Astrocyte of the spinal cord (primary cell): ENCODE data around the gene ZNF697.
A peak's percentile ranks its signal among the peaks of the same experiment; 100 is the strongest.
"Not testable (repeated sequence)": the region's sequence is repeated elsewhere in the genome, so short reads cannot be mapped to it uniquely, and the experiment has no call there.

Experiments used
- DNase-seq: peaks from one replicate; pipeline ENCODE4 v3.0.0; 2011; ENCODE audit warnings: low read depth, low spot score
- H3K4me3 ChIP-seq: 2 replicates; pipeline ENCODE4 v1.5.1; 2011; ENCODE audit warnings: low read depth, mild to moderate bottlenecking, low read length, moderate library complexity
- in situ Hi-C: cut with HindIII; loops from 2 replicates; pipeline ENCODE4 v1.10.0; 2017; ENCODE audit warnings: low sequenced_read_pairs
- TF ChIP-seq, protein P1 (sequence below): IDR thresholded peaks from 2 replicates; pipeline ENCODE4 v1.5.1; 2012; ENCODE audit warnings: low read depth, mild to moderate bottlenecking, low read length, inconsistent platforms

Gene ZNF697

DNA sequence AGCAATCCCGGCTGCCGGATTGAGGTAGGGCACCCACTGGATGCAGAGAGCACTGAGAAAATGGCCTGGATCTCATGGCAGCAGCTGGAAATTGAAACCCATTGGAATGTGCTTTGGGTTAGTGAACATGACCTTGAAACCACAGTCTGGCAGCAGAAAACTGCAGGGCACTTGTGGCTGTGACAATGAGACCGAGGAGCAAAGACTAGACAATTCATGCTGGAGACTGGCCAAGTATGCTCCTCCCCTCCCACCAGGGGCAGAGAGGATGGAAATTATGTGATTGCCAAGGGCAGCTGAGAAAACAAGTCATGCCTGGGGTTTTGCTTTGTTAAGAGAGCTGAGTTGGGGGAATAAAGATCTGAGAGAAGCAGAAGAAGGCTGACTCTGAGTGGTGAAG, 60.7 kb downstream of the ZNF697 start:
- TF ChIP-seq, protein P1, sequence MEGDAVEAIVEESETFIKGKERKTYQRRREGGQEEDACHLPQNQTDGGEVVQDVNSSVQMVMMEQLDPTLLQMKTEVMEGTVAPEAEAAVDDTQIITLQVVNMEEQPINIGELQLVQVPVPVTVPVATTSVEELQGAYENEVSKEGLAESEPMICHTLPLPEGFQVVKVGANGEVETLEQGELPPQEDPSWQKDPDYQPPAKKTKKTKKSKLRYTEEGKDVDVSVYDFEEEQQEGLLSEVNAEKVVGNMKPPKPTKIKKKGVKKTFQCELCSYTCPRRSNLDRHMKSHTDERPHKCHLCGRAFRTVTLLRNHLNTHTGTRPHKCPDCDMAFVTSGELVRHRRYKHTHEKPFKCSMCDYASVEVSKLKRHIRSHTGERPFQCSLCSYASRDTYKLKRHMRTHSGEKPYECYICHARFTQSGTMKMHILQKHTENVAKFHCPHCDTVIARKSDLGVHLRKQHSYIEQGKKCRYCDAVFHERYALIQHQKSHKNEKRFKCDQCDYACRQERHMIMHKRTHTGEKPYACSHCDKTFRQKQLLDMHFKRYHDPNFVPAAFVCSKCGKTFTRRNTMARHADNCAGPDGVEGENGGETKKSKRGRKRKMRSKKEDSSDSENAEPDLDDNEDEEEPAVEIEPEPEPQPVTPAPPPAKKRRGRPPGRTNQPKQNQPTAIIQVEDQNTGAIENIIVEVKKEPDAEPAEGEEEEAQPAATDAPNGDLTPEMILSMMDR, result no peak
- in situ Hi-C loops, result no loop called here
- peak; percentile 77 for DNase-seq
- no peak overlapping the region for H3K4me3 ChIP-seq

DNA sequence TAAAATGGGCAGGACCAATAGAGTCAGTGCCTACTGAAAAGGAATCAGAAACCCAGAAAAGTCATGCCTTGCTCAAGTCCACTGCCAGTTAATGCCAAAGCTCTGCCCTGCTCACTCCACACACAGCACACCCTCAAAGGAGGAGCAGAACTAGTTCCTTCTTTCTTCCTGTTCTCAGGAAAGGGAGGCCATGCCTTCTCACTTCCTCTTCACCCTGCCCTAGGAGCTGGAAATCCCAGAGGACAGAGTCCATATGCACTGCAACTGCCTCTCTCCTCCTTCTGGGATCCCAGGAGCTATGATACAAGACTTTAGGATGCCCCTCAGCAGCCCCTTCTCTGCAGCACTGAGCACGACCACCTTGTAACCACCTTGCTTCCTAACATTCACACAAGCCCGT, 62.3 kb downstream of the ZNF697 start:
- DNase-seq, H3K4me3 ChIP-seq, in situ Hi-C loops: not testable (repeated sequence)

DNA sequence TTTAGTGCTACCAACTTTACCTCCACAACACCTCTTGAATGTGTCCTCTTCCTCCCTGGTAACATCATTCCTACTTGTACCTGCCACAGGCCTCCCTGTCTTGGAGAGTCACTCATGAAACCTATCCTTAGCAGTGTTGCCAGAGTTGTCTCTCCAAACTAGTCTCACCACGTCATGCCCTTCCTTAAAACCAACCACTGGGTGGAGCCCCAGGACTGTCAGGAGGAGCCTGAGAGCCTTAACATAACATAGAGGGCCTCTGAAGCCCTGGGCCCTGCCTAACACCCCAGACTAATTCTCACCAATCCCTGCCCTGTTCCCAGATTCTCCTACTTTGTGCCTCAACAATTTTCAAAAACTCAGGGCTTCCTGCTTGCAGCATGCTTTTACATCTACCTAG, 65.3 kb downstream of the ZNF697 start:
- in situ Hi-C loops, result no loop called here
- peak; percentile 54 for DNase-seq
- H3K4me3 ChIP-seq, result no peak overlapping the region
- TF ChIP-seq, protein P1, result peak; percentile 66

DNA sequence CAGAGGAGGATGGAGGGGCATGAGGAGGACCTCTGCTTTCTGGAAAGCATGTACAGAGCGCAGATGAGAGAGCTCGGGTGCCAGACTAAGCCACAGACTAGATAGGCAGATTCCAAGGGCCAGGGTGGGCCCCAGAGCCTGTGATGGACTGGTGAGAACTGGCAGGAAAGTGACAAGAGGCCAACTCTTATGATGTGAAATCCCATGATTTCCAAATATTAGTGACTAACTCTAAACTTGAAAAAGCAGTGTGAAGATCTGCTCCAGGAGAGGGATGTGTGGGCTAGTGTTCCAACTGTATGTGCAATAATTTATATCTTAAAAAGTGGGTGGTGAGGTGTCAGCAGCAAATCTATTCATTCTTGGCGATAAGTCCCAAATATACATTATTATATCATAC, 67.0 kb downstream of the ZNF697 start:
- H3K4me3 ChIP-seq, in situ Hi-C loops, DNase-seq: not testable (repeated sequence)

DNA sequence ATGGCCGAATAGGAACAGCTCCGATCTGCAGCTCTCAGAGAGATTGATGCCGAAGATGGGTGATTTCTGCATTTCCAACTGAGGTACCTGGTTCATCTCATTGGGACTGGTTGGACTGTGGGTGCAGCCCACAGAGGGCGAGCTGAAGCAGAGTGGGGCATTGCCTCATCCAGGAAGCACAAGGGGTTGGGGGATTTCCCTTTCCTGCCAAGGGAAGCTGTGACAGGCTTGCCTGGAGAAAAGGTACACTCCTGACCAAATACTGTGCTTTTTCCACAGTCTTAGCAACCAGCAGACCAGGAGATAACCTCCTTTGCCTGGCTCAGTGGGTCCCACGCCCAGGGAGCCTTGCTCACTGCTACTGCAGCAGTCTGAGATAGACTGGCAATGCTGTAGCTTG, 74.2 kb downstream of the ZNF697 start:
- TF ChIP-seq, protein P1, result no peak
- no peak for DNase-seq
- in situ Hi-C loops, result no loop called here
- H3K4me3 ChIP-seq, result no peak overlapping the region

DNA sequence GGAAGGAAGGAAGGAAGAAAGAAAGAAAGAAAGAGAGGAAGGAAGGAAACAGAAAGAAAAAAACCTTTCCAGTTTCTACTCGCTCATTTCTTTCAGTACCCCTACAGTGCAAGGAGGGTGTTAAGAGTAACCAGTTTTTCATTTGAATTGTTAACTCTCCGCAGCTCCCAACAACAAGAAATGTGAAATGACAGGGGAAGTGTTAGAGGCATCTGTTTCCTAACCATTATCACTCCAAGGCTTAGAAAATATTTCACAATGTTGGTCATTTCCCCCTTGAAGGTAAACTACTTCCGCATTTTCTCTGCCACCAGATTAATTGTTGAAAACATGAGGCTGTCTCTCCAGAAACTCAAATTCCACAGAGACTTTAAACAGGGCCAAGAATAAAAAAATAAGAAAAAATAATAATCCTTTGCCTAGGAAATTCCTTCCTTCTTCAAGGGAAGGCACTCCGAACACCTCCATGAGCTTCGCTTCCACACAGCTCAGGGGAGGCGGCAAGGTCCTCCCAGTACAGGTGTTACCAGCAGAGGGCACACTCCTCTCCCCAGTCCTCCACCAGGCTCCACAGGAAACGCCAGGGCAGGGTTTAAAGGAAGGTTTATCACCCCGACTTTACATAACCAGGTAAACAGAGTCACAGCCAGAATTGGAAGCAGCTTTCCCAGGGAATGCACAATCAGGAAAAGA, 78.0 kb downstream of the ZNF697 start:
- DNase-seq, H3K4me3 ChIP-seq, in situ Hi-C loops: not testable (repeated sequence)
